ENCODE results near the gene MAMSTR. TPM values are rescaled to one million over a fixed set of nuclear protein-coding genes. Genes with fewer than 3 reads are reported as not detected.

Gene MAMSTR
- 0.85 and 0.88 TPM in 2 replicates for total RNA-seq

GRCh38 chr19:48719263-48720171, at the start of gene MAMSTR:
TSS of gene MAMSTR (minus strand) at chr19:48719725. CDS start at chr19:48719031, 694 bp downstream.

GRCh38 chr19:48755084-48755641, 35.6 kb upstream of the MAMSTR start, which contains the start of gene FGF21:
TSS of gene FGF21 (plus strand) at chr19:48755524. CDS start at chr19:48756237, 713 bp downstream.

GRCh38 chr19:48752496-48753365, 33.2 kb upstream of the MAMSTR start, which contains the start of gene FUT1:
TSS of gene FUT1 (minus strand) at chr19:48752641. CDS start at chr19:48751281, 1,360 bp downstream.

GRCh38 chr19:48746738-48747575, 27.4 kb upstream of the MAMSTR start, which contains the start of gene IZUMO1:
TSS of gene IZUMO1 (minus strand) at chr19:48746909. CDS start at chr19:48745859, 1,050 bp downstream.

GRCh38 chr19:48740164-48740972, 20.8 kb upstream of the MAMSTR start, which contains the start of gene RASIP1:
TSS of gene RASIP1 (minus strand) at chr19:48740610. CDS start at chr19:48740282, 328 bp downstream.

GRCh38 chr19:48695743-48696352, 23.7 kb downstream of the MAMSTR start, which contains the start of gene FUT2:
TSS of gene FUT2 (plus strand) at chr19:48695971. CDS start at chr19:48702957, 6,986 bp downstream.

GRCh38 chr19:48672994-48673393, 46.5 kb downstream of the MAMSTR start, which contains the start of gene NTN5:
TSS of gene NTN5 (minus strand) at chr19:48673017. CDS start at chr19:48670986, 2,031 bp downstream.

Other genes starting within 250 kb of the MAMSTR start
- 5.8 and 7.5 TPM in 2 replicates for gene LMTK3, start 207.9 kb downstream of the MAMSTR start, total RNA-seq
- 60.3 and 60.8 TPM in 2 replicates for gene SULT2B1, start 167.6 kb downstream of the MAMSTR start, total RNA-seq
- not detected in 2 replicates for gene SPACA4, start 113.0 kb downstream of the MAMSTR start, total RNA-seq
- gene FAM83E, start 104.6 kb downstream of the MAMSTR start, total RNA-seq, result 2.0 and 6.7 TPM in 2 replicates
- gene RPL18, start 100.5 kb downstream of the MAMSTR start, total RNA-seq, result 2,904 and 4,070 TPM in 2 replicates
- 13.8 and 15.9 TPM in 2 replicates for gene SPHK2, start 100.2 kb downstream of the MAMSTR start, total RNA-seq
- gene DBP, start 82.3 kb downstream of the MAMSTR start, total RNA-seq, result 9.7 TPM in 2 replicates
- gene CA11, start 73.5 kb downstream of the MAMSTR start, total RNA-seq, result 2.1 and 2.4 TPM in 2 replicates
- gene NTN5, start 46.7 kb downstream of the MAMSTR start, total RNA-seq, result not detected in 2 replicates
- 10.4 and 10.5 TPM in 2 replicates for gene FUT2, start 23.8 kb downstream of the MAMSTR start, total RNA-seq
- gene RASIP1, start 20.9 kb upstream of the MAMSTR start, total RNA-seq, result 3.0 and 4.8 TPM in 2 replicates
- gene IZUMO1, start 27.2 kb upstream of the MAMSTR start, total RNA-seq, result 0.28 TPM in 1 of 2 replicates, not detected in the other
- gene FUT1, start 32.9 kb upstream of the MAMSTR start, total RNA-seq, result 8.0 and 8.2 TPM in 2 replicates
- gene FGF21, start 35.8 kb upstream of the MAMSTR start, total RNA-seq, result not detected in 2 replicates
- gene BCAT2, start 91.3 kb upstream of the MAMSTR start, total RNA-seq, result 43.5 and 69.6 TPM in 2 replicates
- 1.1 and 2.4 TPM in 2 replicates for gene HSD17B14, start 116.8 kb upstream of the MAMSTR start, total RNA-seq
- 1.7 and 5.3 TPM in 2 replicates for gene PLEKHA4, start 148.9 kb upstream of the MAMSTR start, total RNA-seq
- gene PPP1R15A, start 152.7 kb upstream of the MAMSTR start, total RNA-seq, result 25.3 and 25.5 TPM in 2 replicates
- gene TULP2, start 179.0 kb upstream of the MAMSTR start, total RNA-seq, result not detected in 2 replicates
- gene NUCB1, start 180.6 kb upstream of the MAMSTR start, total RNA-seq, result 186 and 191 TPM in 2 replicates
- gene DHDH, start 214.0 kb upstream of the MAMSTR start, total RNA-seq, result 0.33 and 1.1 TPM in 2 replicates
- 74.6 and 94.5 TPM in 2 replicates for gene BAX, start 235.2 kb upstream of the MAMSTR start, total RNA-seq
- 788 and 1,050 TPM in 2 replicates for gene FTL, start 245.6 kb upstream of the MAMSTR start, total RNA-seq

Measured in airway epithelial cell (primary cell).